Heart left ventricle (tissue), 16 donors: ENCODE measurements around the gene FXYD1. TPM values are rescaled to one million over a fixed set of nuclear protein-coding genes. Genes with fewer than 3 reads are reported as not detected.

Experiments used
- ATAC-seq, 4 donors: fragments of 200-7000 bp; cut with Tn5 transposase; one replicate each; pipeline ENCODE4 v1.9.1; 2020 to 2022; ENCODE audit warnings: moderate library complexity in 4 of 4, mild to moderate bottlenecking in 3 of 4, moderate number of reproducible peaks in 1 of 4
- DNase-seq, 5 donors: peaks; one replicate each; pipeline ENCODE4 v3.0.0-alpha.2; 2020
- H3K27ac ChIP-seq, 12 donors: fragments of 200-600 bp; sonication (generic) in 4 of 12; one replicate each; pipeline versions ENCODE4 v1.5.0 to v1.8.0; 2016 to 2022; ENCODE audit warnings: mild to moderate bottlenecking in 2 of 12
- H3K27me3 ChIP-seq, 9 donors: fragments of 200-600 bp; sonication (generic) in 2 of 9; one replicate each; pipeline versions ENCODE4 v1.5.1 to v1.8.0; 2016 to 2022; ENCODE audit warnings: mild to moderate bottlenecking in 3 of 9
- H3K36me3 ChIP-seq, 9 donors: fragments of 200-600 bp; sonication (generic) in 2 of 9; one replicate each; pipeline versions ENCODE4 v1.5.0 to v1.8.0; 2018 to 2022; ENCODE audit warnings: mild to moderate bottlenecking in 2 of 9
- H3K4me1 ChIP-seq, 12 donors: fragments of 200-600 bp; sonication (generic) in 4 of 12; one replicate each; pipeline versions ENCODE4 v1.5.0 to v1.8.0; 2016 to 2022; ENCODE audit warnings: mild to moderate bottlenecking in 3 of 12
- H3K4me3 ChIP-seq, 12 donors: fragments of 200-600 bp; sonication (generic) in 4 of 12; one replicate each; pipeline versions ENCODE4 v1.5.0 to v1.8.0; 2017 to 2022; ENCODE audit warnings: mild to moderate bottlenecking in 9 of 12, moderate library complexity in 4 of 12
- H3K9me3 ChIP-seq, 12 donors: fragments of 200-600 bp; sonication (generic) in 4 of 12; one replicate each; pipeline versions ENCODE4 v1.5.0 to v1.8.0; 2016 to 2022; ENCODE audit warnings: mild to moderate bottlenecking in 1 of 12
- POLR2A ChIP-seq, 2 donors: fragments of 450-650 bp; IDR thresholded peaks; one replicate each; pipeline ENCODE4 v1.6.1; 2017; ENCODE audit warnings: antibody characterized with exemption in 2 of 2, mild to moderate bottlenecking in 2 of 2, moderate library complexity in 2 of 2
- WGBS, 4 donors: extraction: QIAGEN DNeasy Blood & Tissue Kit in 2 of 4; methylation state at CpG; one replicate each; pipeline versions ENCODE4 v1.1.5 to v1.1.7; 2013 to 2018; 5-methylcytosine and 5-hydroxymethylcytosine counted together
- intact Hi-C, 10 donors: fragments of 100-400 bp; cut with DNase I; formaldehyde crosslinking; loops; one replicate each; pipeline versions ENCODE4 v1.11.1 to v1.14.2; 2022
- polyA plus RNA-seq, 2 donors: library from polyadenylated mRNA; stranded (reverse); fragments of 200-250 nt; gene quantifications; one replicate each; pipeline ENCODE4 v1.2.3, GENCODE V29; 2013
- total RNA-seq, 9 donors: library from RNA; depleted of rRNA in 2 of 9; stranded (reverse); fragments of >200 nt in 2 of 9; fragmentation: NEBNext Ultra II Directional in 3 of 9; extraction: Animal tissue kit (Norgen Biotek cat#: 25700) in 3 of 9; gene quantifications; one replicate each; pipeline versions ENCODE4 v1.1.0 to v1.2.4, GENCODE V29; 2016 to 2023
- TF ChIP-seq, protein P1 (sequence below), 12 donors: fragments of 200-600 bp; sonication (generic) in 4 of 12; IDR thresholded peaks; one replicate each; pipeline versions ENCODE4 v1.5.0 to v1.8.0; 2018 to 2022; ENCODE audit warnings: antibody characterized with exemption in 12 of 12, mild to moderate bottlenecking in 5 of 12
- donor health status: ischemic (EF 13 %, LVEDD 7.1; RV severe dilation, severe dysfunction).
- donor health status: healthy with polysubstance abuse.
- donor health status: DM: no; HTN: yes; CAD: no.
- donor health status: DM: no; HTN: no; CAD: no.
- donor health status: ischemic (EF 25% LVEDD 6.9; RV normal size, moderate dysfunction).
- donor health status: ischemic (EF 25% LVEDD 5.7; RV mildly dilated, moderate dysfunction).
- donor health status: healthy.
- donor health status: DM: yes; HTN: yes; CAD: no.
- donor health status: ischemic (EF 35%, LVEDD 5.7; RV mildly dilated, moderate dysfunction).
- donor health status: nonischemic (EF 11% LVEDD 7.7; RV severe dilation, severe dysfunction).
- donor health status: DM: yes; HTN: yes; CAD: no.
- donor health status: PGD.
- donor health status: ischemic (EF 29% LVEDD 5.4; RV normal size, mild dysfunction).
- donor health status: nonischemic (EF 23%, LVEDD 6.1; RV moderate dilation, normal function).

The FXYD1 gene
- total and polyA plus RNA-seq, 11 donors = 129 to 631 (median 412) TPM

DNA sequence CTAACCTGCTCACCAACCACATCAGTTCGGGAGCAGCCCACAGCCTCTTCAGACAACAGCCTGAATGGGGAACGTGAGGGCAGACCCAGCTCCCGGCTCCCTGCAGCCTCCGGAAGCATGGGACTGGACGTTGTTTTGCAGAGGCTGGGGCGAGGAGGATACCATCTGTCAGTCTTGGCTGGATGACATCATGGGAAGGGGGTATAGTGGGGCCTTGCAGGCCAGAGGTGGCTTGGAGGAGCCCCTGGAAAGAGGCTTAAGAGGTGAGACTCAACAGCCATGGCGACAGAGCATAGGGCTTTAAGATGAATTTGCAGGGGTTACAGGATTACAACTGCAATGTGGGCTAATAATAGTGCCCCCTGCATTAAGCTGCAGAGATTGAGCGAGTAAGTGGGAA lies 21.5 kb upstream of the FXYD1 start:
- DNase-seq (no peak), ATAC-seq (no peak)
- no peak for TF ChIP-seq POLR2A (IDR thresholded peaks at IDR 0.05)
- TF ChIP-seq, protein P1, sequence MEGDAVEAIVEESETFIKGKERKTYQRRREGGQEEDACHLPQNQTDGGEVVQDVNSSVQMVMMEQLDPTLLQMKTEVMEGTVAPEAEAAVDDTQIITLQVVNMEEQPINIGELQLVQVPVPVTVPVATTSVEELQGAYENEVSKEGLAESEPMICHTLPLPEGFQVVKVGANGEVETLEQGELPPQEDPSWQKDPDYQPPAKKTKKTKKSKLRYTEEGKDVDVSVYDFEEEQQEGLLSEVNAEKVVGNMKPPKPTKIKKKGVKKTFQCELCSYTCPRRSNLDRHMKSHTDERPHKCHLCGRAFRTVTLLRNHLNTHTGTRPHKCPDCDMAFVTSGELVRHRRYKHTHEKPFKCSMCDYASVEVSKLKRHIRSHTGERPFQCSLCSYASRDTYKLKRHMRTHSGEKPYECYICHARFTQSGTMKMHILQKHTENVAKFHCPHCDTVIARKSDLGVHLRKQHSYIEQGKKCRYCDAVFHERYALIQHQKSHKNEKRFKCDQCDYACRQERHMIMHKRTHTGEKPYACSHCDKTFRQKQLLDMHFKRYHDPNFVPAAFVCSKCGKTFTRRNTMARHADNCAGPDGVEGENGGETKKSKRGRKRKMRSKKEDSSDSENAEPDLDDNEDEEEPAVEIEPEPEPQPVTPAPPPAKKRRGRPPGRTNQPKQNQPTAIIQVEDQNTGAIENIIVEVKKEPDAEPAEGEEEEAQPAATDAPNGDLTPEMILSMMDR (IDR thresholded peaks at IDR 0.05) = no peak
- H3K4me3 ChIP-seq = peak overlapping the region in 1 of 12 donors; percentile 13
- WGBS, 4 donors = 56 to 69% (median 60%) methylated on average over 5 to 8 of the region's 8 CpGs
- intact Hi-C loops = no loop called here
- no peaks in the 10 kb centered on the region for H3K36me3 ChIP-seq
- H3K27me3 ChIP-seq = no peaks in the 10 kb centered on the region
- no peaks in the 10 kb centered on the region for H3K9me3 ChIP-seq
- peak overlapping the region in 1 of 12 donors; percentile 26 for H3K27ac ChIP-seq
- H3K4me1 ChIP-seq = peaks cover 0 to 32% (median 8%) of the 10 kb centered on the region in 12 donors

DNA sequence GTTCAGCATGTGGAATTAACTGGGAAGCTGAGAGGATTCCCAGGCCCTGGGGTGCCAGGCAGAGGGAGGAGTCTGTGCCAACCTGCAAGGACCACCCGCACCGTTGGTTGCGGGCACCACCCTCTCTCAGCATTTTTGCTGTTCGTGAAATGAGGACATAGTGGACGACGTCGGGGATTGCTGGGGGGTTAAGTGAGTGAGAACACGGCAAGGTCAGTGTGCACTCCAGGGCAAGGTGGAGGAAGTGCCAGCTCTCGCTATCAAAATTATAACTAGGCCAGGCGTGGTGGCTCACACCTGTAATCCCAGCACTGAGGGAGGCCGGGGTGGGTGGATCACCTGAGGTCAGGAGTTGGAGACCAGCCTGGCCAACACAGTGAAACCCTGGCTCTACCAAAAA lies 20.8 kb upstream of the FXYD1 start:
- Histone ChIP-seq H3K4me3 (no peak overlapping the region), H3K4me1 (peaks cover 0 to 35% (median 8%) of the 10 kb centered on the region in 12 donors)

DNA sequence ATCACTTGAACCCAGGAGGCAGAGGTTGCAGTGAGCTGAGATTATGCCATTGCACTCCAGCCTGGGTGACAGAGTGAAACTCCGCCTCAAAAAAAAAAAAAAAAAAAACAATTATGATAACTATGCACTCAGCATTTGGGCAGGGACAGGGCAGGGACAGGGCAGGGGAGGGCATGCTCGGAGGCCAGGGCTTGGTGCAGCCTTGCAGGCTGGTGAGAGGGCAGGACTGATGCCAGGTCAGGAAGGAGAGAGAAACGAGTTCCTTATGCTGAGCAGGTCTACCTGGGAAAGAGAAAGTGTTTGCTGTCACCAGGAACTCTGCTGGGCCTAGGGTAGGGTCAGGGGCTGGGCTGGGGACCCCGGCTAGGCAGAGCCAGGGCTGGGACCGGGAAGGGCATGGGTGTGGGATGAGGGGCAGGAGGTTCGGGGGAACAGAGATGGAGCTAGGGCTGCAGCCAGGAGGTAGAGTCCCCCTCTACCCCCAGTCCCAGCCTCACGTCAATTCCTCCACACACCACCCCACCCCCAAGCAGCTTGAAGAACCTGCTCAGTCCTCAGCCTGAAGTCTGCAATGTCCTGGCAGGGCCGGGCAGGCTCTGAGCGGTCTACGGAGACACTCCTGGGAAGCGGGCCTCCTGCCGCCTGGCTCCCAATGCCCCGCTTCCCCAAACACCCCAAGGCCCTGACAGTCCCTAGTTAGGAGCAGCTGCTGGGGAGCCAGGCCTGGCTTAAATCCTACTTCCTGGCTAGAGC lies 20.2 kb upstream of the FXYD1 start:
- Histone ChIP-seq H3K36me3 (no peaks in the 10 kb centered on the region), H3K27ac (peak overlapping the region in 2 of 12 donors; percentile 11), H3K9me3 (no peaks in the 10 kb centered on the region), H3K27me3 (no peaks in the 10 kb centered on the region), H3K4me3 (no peak overlapping the region), H3K4me1 (peaks cover 0 to 41% (median 10%) of the 10 kb centered on the region in 12 donors)
- intact Hi-C loops = no loop called here
- ATAC-seq (peak in 1 of 4 donors; percentile 9), DNase-seq (no peak)
- 78 to 86% (median 83%) methylated on average over 8 to 13 of the region's 13 CpGs for WGBS, 4 donors
- TF ChIP-seq POLR2A (IDR thresholded peaks at IDR 0.05) = no peak
- TF ChIP-seq, protein P1 (IDR thresholded peaks at IDR 0.05) = no peak

More for the DNA sequence above, 20.8 kb upstream of the FXYD1 start:
- Histone ChIP-seq H3K27me3 (no peaks in the 10 kb centered on the region), H3K9me3 (no peaks in the 10 kb centered on the region), H3K27ac (no peak overlapping the region), H3K36me3 (no peaks in the 10 kb centered on the region)
- ATAC-seq (no peak), DNase-seq (no peak)
- TF ChIP-seq POLR2A (IDR thresholded peaks at IDR 0.05) = no peak
- TF ChIP-seq, protein P1 (IDR thresholded peaks at IDR 0.05) = no peak
- intact Hi-C loops = no loop called here
- 71 to 81% (median 79%) methylated on average over 11 of the region's 11 CpGs for WGBS, 4 donors

DNA sequence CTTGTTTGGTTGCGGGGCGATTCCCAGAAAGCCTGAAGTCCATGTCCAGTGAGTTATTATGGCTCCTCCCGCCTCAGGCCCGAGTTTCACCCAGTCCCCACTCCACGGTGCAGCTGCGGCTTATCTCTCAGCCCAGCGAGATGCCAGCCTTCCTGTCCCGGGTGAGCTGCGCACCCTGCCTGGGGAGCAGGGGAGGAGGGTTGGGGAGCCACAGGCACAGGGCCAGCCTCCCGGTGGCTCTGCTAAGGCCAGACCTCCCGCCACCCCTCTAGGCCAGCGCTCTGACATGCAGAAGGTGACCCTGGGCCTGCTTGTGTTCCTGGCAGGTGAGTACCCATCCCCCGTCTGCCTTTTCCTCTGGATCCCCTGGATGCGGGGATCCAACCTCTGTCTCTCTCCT lies 19.5 kb upstream of the FXYD1 start:
- no peak for ATAC-seq
- 64 to 81% (median 74%) methylated on average over 10 to 14 of the region's 14 CpGs for WGBS, 4 donors
- TF ChIP-seq, protein P1 (IDR thresholded peaks at IDR 0.05) = no peak
- no peak for TF ChIP-seq POLR2A (IDR thresholded peaks at IDR 0.05)
- no peaks in the 10 kb centered on the region for H3K36me3 ChIP-seq
- H3K4me3 ChIP-seq = no peak overlapping the region
- intact Hi-C loops = no loop called here
- no peak for DNase-seq
- peaks cover 0 to 47% (median 12%) of the 10 kb centered on the region in 12 donors for H3K4me1 ChIP-seq
- peak overlapping the region in 2 of 12 donors; percentile 11 to 57 for H3K27ac ChIP-seq
- no peaks in the 10 kb centered on the region for H3K27me3 ChIP-seq
- no peaks in the 10 kb centered on the region for H3K9me3 ChIP-seq
